Kidney epithelial cell (primary cell): Measurements from ENCODE around the gene C20orf173. TPM values are rescaled to one million over a fixed set of nuclear protein-coding genes. Genes with fewer than 3 reads are reported as not detected.

Source experiments
- DNase-seq: peaks from one replicate; pipeline ENCODE4 v3.0.0-alpha.2; 2010; ENCODE audit warnings: low read depth
- H3K27me3 ChIP-seq: 2 replicates; pipeline ENCODE4 v1.6.0; 2011; ENCODE audit warnings: low read length; ENCODE audit not compliant: control insufficient read depth, insufficient read depth
- H3K36me3 ChIP-seq: 2 replicates; pipeline ENCODE4 v1.5.1; 2011; ENCODE audit warnings: low read length; ENCODE audit not compliant: control insufficient read depth, insufficient read depth
- H3K4me3 ChIP-seq: 2 replicates; pipeline ENCODE4 v1.5.1; 2011; ENCODE audit warnings: low read depth, mild to moderate bottlenecking, control low read depth, low read length
- total RNA-seq: library from RNA; depleted of rRNA; stranded (reverse); fragments of >200 nt; gene quantifications from 2 replicates; pipeline ENCODE4 v1.2.3, GENCODE V29; 2015
- TF ChIP-seq, protein P1 (sequence below): IDR thresholded peaks from 2 replicates; pipeline ENCODE4 v1.5.1; 2011; ENCODE audit warnings: mild to moderate bottlenecking, moderate library complexity, low read length, control low read depth, inconsistent platforms; ENCODE audit not compliant: insufficient read depth, poor library complexity, severe bottlenecking

C20orf173 gene
- total RNA-seq, 1 donor from 2014 or later, result not detected

DNA sequence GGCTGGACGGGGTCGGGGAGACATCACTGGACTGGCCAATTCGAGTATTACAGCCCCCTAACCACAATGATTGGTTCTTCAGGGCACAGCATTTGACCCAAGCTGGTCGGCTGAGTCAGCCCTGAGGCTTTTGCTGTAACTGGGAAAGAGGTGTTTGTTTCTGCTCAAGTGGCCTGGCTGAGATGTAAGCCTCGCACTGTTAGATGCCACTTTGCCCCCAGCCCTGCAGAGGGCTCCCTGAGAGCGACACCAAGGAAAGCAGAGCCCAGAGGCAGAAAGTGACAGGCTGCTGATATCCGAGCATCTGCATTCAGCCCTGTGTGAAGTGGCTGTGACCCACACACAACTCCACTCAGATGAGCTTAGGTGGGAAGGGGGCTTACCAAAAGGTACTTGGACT, 31.8 kb upstream of the C20orf173 start:
- no peaks in the 10 kb centered on the region for H3K36me3 ChIP-seq
- peak; percentile 47 for DNase-seq
- H3K27me3 ChIP-seq, result no peaks in the 10 kb centered on the region
- H3K4me3 ChIP-seq, result no peak overlapping the region
- TF ChIP-seq, protein P1, sequence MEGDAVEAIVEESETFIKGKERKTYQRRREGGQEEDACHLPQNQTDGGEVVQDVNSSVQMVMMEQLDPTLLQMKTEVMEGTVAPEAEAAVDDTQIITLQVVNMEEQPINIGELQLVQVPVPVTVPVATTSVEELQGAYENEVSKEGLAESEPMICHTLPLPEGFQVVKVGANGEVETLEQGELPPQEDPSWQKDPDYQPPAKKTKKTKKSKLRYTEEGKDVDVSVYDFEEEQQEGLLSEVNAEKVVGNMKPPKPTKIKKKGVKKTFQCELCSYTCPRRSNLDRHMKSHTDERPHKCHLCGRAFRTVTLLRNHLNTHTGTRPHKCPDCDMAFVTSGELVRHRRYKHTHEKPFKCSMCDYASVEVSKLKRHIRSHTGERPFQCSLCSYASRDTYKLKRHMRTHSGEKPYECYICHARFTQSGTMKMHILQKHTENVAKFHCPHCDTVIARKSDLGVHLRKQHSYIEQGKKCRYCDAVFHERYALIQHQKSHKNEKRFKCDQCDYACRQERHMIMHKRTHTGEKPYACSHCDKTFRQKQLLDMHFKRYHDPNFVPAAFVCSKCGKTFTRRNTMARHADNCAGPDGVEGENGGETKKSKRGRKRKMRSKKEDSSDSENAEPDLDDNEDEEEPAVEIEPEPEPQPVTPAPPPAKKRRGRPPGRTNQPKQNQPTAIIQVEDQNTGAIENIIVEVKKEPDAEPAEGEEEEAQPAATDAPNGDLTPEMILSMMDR, result peak; percentile 64

GRCh38 chr20:35560541-35560940, 31.1 kb upstream of the C20orf173 start:
- no peaks in the 10 kb centered on the region for H3K27me3 ChIP-seq
- no peak overlapping the region for H3K4me3 ChIP-seq
- TF ChIP-seq, protein P1, result no peak
- no peak for DNase-seq
- no peaks in the 10 kb centered on the region for H3K36me3 ChIP-seq

DNA sequence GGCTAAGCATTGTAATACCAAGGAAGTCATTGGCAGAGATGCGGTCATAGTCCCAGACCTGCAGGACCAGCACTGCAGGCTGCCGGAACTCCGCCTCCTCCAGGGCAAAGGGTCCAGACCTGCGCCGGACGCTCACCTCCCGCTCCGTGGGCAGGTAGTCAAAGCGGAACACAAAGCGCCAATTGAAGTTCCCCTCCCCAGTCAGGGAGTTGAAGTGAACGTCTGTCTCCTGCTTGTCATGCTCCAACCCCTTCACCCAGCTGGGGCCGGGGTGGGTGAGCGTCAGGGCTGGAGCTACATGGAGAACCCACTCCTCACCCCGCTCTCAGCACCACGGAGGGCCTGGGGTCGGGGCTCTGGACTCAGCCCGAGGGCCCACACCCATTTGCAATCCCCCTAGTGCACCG, 30.7 kb upstream of the C20orf173 start:
- DNase-seq, result no peak
- Histone ChIP-seq H3K4me3 (no peak overlapping the region), H3K36me3 (no peaks in the 10 kb centered on the region), H3K27me3 (no peaks in the 10 kb centered on the region)
- TF ChIP-seq, protein P1, result no peak

- H3K4me3 ChIP-seq, result no peak overlapping the region
- TF ChIP-seq, protein P1, result no peak
- DNase-seq, result no peak
- H3K27me3 ChIP-seq, result no peaks in the 10 kb centered on the region
- H3K36me3 ChIP-seq, result no peaks in the 10 kb centered on the region
Measured at GRCh38 chr20:35559042-35559693, 29.7 kb upstream of the C20orf173 start.

- Histone ChIP-seq H3K4me3 (no peak overlapping the region), H3K36me3 (no peaks in the 10 kb centered on the region), H3K27me3 (no peaks in the 10 kb centered on the region)
- DNase-seq, result no peak
- TF ChIP-seq, protein P1, result no peak
Measured at GRCh38 chr20:35558451-35558850, 29.0 kb upstream of the C20orf173 start.

DNA sequence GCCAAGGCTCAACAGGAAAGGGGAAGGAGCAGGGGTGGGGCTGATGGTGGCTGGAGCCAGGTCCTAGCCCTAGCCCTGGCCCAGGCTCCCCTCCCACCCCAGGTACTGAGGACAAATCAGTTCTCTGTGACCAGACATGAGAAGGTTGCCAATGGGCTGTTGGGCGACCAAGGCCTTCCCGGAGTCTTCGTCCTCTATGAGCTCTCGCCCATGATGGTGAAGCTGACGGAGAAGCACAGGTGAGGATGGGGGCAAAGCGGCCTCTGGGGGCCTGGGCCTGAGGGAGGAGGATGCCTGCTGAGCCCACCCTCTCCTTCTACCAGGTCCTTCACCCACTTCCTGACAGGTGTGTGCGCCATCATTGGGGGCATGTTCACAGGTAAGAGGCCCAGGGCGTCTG, 27.4 kb upstream of the C20orf173 start:
- Histone ChIP-seq H3K36me3 (peaks cover 1% of the 10 kb centered on the region), H3K27me3 (no peaks in the 10 kb centered on the region), H3K4me3 (no peak overlapping the region)
- TF ChIP-seq, protein P1, result no peak
- no peak for DNase-seq
